Measurements from ENCODE around the gene OTUD3.
"Not testable (repeated sequence)": the region's sequence is repeated elsewhere in the genome, so short reads cannot be mapped to it uniquely, and the experiment has no call there.

OTUD3 gene, protein sequence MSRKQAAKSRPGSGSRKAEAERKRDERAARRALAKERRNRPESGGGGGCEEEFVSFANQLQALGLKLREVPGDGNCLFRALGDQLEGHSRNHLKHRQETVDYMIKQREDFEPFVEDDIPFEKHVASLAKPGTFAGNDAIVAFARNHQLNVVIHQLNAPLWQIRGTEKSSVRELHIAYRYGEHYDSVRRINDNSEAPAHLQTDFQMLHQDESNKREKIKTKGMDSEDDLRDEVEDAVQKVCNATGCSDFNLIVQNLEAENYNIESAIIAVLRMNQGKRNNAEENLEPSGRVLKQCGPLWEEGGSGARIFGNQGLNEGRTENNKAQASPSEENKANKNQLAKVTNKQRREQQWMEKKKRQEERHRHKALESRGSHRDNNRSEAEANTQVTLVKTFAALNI

DNA sequence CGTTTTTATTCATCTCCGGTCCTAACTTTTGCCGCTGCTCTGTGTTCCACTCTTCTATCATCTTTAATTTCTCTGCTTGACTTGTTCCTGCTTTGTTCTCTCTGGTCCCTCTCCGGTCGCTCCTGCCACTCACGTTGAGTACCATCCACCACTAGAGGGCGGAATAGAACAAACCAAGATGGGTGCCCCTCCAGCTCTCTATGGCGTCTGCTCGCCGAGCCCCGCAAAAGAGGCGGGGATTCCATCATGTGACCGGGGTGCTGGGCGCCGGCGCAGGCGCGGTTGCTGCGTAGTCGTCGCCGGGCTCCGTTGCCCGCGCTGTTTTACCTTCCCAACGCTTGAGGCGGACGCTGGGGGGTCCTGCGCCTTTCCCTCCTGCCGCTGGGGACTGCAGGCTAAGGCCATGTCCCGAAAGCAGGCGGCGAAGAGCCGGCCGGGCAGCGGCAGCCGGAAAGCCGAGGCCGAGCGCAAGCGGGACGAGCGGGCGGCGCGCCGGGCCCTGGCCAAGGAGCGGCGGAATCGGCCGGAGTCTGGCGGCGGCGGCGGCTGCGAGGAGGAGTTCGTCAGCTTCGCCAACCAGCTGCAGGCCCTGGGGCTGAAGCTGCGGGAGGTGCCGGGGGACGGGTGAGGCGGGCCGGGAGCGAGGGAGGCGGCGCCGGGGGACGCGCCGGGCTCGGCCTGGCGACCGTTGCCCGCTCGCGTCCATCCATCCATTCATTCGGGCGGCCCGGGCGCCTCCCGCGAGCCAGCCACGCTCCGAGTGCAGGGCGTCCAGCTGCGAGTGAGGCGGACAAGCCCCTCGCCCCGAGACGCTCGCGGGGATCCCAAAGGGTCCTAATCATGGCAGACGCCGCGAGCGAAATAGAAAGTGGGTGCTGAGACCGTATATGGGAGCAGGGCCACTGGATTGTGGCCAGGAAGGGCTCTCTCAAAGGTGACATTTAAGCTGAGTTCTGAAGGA, at the start of gene OTUD3:
OTUD3 (plus strand) TSS at position 285 of the 961 bp plus-strand sequence; CDS start at position 404, 119 bp downstream.
- peak; percentile 97 to 98 for DNase-seq

DNA sequence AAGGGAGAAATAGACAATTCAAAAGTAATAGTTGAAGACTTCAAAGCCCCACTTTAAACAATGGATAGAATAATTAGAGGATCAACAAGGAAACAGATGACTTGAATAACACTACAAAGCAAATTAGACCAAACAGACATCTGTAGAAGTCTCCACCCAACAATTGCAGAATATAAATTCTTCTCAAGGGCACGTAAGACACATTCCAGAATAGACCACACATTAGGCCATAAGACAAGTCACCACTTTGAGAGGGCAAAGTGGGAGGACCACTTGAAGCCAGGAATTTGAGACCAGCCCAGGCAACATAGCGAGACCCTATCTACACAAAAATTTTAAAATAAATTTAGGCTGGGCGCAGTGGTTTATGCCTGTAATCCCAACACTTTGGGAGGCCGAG, 46.6 kb upstream of the OTUD3 start:
- DNase-seq, result no peak

DNA sequence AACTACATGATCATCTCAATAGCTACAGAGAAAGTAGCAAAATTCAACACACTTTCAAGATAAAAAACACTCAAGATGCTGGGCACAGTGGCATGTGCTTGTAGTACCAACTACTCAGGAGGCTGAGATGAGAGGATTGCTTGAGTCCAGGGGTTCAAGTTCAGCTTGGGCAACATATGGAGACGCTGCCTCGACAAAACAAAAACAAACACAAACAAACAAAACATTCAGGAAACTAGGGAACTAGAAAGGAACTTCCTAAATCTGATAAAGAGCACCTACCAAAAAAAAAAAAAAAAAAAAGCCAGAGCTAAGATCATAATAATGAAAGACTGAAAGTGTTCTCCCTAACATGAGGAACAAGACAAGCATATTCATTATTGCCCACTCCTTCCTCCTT, 44.3 kb upstream of the OTUD3 start:
- DNase-seq, result no peak

DNA sequence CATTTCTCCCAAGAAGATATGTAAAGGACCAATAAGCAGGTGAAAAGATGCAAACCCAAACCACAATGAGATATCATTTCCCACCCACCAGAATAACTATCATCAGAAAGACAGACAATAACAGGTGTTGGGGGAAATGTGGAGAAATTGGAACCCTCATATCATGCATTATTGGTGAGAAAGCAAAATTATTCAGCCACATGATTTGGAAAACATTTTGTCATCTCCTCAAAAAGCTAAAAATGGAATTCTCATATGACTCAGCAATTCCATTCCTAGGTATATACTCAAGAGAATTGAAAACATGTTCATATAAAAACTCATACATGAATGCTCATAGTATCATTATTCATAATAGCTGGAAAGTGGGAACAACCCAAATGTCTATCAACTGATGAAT, 42.0 kb upstream of the OTUD3 start:
- no peak for DNase-seq

DNA sequence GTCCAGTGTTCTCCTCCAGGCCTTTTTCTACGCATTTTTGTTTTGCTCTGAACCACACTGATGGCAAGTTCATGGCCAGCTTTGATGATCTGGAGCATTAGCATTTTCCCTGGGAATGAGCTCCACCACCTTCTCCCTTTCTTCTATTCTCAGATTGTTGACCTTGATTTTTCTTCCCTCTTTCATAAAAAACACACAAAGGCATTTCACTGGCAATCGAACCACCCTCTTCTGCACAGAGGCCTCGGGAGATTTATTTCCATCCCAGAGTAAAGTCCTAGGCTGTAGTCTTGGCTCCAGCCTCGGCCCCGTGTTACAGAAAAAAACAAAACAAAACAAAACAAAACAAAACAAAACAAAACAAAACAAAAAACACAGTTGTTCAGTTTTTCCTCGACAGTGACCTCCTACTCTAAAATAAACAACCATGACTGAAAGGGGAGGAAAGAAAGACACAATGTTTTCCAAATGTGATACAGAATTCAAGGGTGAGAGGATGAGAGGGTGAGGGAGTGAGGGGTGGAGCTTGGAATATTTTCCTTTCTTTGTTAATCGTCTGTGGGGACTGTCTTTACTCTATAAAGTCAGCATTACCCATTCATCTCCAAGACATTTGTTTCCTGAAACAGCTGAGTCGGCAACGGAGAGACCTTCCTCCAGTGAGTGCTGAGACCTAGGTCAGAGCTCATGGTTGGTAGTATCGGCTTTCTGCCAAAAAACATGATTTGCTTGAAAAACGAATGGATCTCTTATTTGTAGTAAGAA, 37.3 kb upstream of the OTUD3 start:
- DNase-seq, result no peak

DNA sequence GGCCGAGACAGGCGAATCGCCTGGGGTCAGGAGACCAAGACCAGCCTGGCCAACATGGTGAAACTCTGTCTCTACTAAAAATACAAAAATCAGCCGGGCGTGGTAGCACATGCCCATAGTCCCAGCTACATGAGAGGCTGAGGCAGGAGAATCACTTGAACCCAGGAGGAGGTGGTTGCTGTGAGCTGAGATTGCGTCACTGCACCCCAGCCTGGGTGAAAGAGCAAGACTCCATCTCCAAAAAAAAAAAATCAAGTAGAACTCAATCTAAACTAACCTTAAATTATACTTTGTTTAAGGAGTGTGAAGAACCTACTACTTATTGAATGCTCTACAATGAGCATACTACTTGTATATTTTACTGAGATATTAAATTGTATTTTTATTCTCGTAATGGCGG, 36.6 kb upstream of the OTUD3 start:
- DNase-seq, result no peak

DNA sequence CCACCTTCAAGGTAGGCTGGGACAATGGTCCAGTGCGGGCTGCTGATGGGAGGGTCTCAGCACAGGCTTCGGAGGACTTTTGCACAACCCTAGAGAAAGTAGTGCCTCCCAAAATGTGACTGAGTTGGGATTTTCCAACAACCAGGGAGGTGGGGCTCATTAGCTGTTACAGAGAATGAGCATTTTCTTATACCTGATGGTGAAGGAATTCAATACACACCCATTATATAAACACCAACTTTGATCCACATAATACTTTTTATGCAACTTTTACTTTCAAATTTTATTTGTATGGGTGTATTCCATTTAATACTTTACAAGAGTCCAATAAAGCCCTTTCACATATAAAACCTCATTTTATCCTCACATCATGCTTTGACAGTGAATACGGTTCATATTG, 35.9 kb upstream of the OTUD3 start:
- no peak for DNase-seq

DNA sequence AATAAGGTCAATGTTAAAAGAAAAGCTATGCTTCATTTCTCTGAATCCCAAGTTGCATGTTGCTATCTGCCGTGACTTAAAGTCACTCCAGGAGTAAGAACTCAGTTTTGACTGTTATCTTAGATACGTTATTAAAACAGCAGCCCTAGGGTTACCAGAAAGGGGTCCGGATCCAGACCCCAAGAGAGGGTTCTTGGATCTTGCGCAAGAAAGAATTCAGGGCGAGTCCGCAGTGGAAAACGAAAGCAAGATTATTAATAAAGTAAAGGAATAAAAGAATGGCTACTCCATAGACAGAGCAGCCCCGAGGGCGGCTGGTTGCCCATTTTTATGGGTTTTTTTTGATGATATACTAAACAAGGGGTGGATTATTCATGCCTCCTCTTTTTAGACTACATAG, 34.9 kb upstream of the OTUD3 start:
- not testable (repeated sequence) for DNase-seq

DNA sequence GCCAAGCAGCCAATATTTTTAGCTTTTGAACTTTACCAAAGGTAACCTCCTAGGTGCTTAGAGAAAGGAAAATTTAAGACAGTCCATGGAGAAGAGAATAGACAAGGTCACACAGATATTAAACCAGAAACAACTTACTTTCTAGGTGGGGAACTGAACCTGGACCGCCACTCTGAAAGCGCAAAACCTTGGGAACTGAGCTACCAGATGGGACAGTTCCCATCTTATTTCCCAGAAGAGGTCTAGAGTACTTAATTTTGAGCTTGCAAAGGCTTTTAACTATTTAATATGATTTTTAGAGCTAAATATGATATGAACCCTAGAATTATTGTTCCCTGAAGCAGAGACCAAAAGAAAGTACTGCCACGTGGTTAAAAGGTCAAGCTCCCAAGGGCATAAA, 32.9 kb upstream of the OTUD3 start:
- not testable (repeated sequence) for DNase-seq

DNA sequence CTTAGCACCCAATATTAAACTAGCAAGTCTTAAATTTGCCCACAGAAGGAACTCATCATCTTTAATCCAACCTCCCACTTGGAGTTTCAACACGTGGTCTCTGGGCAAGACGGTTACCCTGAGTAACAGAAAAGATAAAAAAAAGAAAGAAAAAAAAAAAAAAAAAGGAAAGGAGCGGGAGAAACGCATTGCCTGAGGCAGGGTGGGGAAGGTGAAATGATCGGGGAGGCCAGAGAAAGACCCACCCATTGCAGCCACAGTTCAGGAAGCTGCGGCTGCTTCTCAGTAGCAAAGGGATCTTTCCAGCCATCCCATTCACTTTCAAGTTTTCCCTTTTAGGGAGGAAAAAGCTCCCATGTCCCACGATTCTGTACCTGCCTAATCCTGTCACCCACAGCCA, 32.0 kb upstream of the OTUD3 start:
- no peak for DNase-seq

DNA sequence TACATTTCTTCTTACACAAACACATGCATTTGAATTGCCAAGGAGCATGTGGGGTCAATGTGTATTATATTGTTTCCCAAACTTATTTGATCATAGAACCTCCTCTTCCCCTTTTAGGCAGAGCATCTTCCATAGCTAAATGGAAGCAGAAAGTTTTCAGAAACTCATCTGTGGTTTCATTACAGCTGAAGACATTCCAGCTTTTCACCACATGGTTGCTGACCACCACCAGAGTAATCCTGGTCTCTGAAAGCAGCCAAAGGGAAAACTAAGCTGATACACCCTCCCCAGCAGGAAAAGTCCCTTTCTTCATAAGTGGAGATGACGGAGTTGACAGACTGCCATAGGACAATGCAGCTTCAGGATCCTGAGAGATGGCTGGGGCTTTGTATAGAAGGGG, 30.2 kb upstream of the OTUD3 start:
- DNase-seq, result no peak

DNA sequence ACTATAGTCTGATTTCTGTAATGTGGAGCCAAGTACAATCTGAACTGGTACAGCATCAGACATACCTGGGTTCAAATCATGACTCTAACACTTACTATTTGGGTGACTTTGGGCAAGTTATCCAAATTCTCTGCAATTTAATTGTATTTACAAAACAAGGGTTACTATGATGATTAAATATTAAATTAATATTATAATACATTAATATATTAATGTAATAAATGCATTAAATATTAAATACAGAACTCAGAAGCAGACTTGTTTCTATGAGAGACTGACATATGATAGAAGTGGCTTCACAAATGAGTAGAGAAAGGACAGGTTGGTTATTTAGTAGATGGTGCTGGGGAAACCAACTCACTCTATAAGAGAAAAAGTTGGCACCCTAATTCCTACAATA, 27.3 kb upstream of the OTUD3 start:
- no peak for DNase-seq

DNA sequence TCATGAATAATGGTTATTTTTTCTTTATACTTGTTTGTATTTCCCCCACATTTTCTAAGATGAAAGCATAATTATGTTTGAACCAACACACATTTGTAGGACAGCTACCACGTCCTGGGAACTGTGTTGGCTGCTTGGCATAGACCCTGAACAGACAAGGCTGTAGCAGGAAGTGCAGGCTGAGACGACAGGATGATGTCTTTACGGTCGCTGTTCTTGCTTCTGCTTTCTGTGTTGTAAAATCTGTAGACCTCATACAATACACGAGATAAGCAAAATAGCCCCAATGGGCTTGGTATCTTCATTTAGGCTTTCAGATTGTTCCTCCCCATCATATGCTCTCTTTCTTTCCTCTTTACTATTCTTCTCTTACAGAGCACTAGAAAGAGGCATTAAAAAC, 23.3 kb upstream of the OTUD3 start:
- DNase-seq, result no peak

DNA sequence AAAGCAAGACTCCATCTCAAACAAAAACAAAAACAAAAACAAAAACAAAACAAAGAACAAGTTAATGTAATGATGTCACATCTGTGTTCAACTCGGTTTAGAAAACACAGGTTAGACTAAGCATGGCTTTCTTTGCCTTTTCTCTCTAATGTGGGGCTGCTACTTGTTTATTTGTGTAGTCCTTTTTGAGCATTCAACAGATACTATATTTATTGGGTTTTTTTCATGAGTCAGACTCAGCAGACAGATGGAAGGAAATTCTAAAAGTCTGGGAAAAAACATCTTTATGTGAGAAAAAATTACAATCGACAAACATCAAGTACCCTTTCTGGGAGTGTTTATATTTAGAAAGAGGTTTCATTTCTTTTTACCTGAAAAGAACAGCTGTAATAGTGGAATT, 22.3 kb upstream of the OTUD3 start:
- DNase-seq, result no peak

DNA sequence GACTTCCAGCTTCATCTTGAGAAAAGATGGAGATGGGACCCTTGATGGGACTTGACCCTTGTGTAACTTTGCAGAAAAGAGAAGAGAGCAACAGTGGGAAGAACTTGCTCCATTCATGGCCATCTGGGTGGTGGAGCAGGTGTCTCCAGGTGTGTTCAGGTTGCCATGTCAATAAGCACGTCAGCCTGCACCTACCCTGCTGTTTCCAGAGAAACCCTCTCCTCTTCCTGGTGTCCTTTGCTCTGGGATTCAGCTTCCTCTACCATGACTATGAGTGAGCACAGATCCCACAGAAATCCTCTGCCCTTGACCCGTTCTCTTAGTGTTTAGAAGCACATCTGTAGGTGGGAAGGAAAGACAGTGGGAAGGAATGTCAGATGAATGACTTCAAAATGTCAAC, 21.8 kb upstream of the OTUD3 start:
- no peak for DNase-seq

DNA sequence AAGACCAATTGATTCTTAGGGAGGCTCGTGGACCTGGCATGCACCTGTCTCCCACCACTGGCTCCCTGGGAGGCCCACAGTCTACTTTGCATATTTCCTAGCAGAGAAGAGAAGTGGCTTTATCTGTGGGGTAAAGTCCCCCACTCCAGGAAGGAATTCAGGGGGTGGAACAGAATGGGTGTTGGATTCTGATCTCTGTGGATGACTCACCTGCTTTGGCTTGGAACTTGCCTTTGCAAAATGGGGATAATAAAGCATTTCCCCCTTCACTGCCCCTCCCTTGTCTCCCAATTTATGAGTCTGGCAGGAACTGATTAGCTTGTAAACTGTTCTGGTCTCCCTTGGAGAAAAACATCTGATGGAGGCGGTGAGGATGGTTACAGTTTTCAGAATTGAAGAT, 21.2 kb upstream of the OTUD3 start:
- no peak for DNase-seq

DNA sequence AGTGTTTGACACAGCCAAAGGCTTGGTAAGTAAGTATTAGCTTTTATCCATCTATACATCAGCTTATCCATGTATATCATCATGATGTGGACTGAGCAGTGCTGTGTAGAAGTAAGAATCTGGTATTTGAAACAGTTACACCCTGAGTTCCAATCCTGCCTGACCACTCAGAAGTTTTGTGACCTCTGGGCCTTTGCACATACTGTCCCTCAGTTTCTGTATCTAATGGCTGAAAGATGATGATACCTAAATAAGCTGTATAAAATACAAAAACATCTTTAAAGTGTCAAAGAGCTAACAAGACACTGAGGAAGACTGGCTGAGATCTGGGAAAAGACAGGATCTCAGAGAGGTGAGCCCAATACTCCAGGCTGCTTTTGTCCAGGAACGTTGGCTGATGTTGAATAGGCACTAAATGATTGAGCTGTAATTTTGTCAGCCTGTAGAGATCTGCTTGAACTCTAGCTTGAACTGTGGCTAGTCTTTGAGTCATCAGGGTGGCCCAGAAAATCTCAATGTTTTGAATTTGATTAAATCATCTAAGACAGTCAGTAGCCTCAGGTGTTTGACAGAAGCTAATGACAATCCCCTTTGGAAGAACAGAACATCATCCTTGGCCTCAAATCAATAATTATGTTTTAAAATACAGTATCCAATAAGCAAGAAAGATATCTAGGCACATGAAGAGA, 20.2 kb upstream of the OTUD3 start:
- DNase-seq, result no peak

DNA sequence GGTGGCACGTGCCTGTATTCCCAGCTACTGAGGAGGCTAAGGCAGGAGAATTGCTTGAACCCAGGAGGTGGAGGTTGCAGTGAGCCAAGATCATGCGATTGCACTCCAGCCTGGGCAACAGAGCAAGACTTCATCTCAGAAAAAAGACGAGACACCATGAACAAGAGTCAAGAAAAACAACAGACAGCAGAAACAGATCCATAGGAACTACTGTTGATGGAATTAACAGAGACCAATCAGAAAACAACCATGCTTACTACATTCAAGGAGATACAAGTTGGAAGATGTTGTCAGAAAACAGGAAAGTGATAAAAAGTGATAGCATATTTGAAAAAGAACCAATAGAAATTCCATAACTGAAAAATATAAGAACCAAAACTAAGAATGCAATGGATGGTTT, 19.3 kb upstream of the OTUD3 start:
- no peak for DNase-seq

DNA sequence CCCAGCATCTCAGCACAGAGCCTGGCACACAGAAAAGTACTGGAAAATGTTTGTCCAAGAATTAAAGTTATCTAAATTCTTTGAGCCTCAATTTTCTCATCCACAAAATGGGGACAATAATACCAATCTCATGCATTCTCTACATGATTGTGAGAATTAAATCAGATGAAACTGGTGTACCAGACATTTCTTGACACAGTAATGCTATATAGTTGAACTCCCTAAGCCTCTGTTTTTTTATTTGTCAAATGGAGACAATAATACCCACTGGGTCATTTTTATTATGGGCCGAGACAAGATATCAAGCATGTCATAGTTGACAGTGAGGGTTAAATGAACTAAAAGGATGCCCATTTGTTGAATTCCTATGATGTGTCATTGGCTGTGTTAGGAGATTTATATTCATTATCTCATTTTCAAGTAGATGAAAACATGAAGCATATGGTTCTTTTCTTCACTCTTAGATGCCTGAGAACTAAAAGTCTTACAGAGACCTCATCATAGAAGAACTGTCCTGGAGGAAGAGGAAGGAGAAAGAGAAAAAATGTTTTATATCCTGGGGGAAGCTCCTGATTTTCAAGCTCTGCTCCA, 17.5 kb upstream of the OTUD3 start:
- DNase-seq, result no peak

DNA sequence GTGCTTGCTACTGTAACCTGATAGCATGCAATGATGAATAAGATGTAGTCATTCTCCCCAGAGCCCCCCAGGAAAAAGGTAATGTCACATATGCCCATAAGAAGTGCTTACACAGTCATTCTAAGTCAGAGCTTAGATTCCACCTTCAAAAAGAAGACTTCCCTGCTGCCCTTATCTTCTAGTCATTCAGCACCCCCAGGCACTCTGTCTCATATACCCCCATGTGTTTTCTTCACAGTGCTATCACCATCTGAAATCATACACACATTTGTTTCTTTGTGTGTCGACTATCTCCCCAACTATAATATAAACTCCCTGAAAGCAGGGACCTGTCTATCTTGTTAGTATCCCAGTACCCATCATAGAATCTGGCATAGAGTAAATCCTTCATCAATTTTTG, 16.2 kb upstream of the OTUD3 start:
- DNase-seq, result no peak

DNA sequence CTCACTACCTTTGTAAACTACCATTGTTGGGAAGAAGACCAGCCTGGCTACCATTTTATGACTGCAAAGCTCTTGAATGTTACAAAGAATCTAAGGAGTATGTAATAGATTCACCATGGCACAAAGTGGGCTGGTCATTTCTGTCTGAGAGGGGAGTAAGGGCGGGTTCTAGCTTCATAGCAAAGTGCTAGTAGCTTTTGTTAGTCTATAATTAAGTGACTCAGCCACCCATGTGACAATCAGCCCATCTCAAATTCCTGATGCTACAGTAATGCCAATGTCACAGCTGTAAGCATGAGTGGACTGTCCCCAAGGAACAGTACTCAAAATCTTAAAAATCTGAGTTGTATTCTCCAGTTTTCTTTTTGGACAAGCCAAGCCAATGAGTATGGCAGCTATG, 15.4 kb upstream of the OTUD3 start:
- no peak for DNase-seq

DNA sequence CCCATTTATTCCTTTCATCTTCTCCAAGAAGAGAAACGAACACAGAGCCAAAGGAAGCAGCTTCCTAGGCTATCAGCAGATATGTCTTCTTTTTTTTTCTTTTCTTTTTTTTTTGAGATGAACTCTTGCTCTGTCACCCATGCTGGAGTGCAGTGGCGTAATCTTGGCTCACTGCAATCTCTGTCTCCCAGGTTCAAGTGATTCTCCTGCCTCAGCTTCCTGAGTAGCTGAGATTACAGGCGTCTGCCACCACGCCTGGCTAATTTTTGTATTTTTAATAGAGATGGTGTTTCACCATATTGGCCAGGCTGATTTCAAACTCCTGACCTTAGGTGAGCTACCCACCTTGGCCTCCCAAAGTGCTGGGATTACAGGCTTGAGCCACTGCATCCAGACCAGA, 13.6 kb upstream of the OTUD3 start:
- DNase-seq, result not testable (repeated sequence)

Measured in CD4-positive, alpha-beta T cell treated with Interferon alpha-2 for 1 hour (primary cell).